Measurements from ENCODE around the gene NCOA1.

Gene NCOA1

GRCh38 chr2:24820175-24820513, 329.1 kb downstream of the NCOA1 start:
- peaks cover 97% of the 10 kb centered on the region for H3K36me3 ChIP-seq (ENCODE audit: insufficient read depth, low read length)
- no peaks in the 10 kb centered on the region for H3F3A ChIP-seq (ENCODE audit: insufficient read depth, low read length)
- TF ChIP-seq CTCF (IDR thresholded peaks at IDR 0.05; ENCODE audit: low read length) (no peak), EZH2 (IDR thresholded peaks at IDR 0.05; ENCODE audit: borderline replicate concordance, low read length) (no peak)
- H3K9me3 ChIP-seq (ENCODE audit: low read length), result no peaks in the 10 kb centered on the region
- H3K27ac ChIP-seq (ENCODE audit: low read depth, low read length, poor library complexity, severe bottlenecking), result no peak overlapping the region
- H3K4me3 ChIP-seq (ENCODE audit: low read depth, low read length, poor library complexity, severe bottlenecking), result no peak overlapping the region
- no peak overlapping the region for H2AFZ ChIP-seq (ENCODE audit: low read length)
- H3K9ac ChIP-seq (ENCODE audit: low read length), result no peak overlapping the region
- no peak overlapping the region for H3K4me2 ChIP-seq (ENCODE audit: low read length)
- no peaks in the 10 kb centered on the region for H4K20me1 ChIP-seq (ENCODE audit: insufficient read depth, low read length)
- H3K9me2 ChIP-seq (ENCODE audit: low read depth, low read length), result no peaks in the 10 kb centered on the region
- H3K27me3 ChIP-seq (ENCODE audit: insufficient read depth, low read length), result no peaks in the 10 kb centered on the region
- no peaks in the 10 kb centered on the region for H3K4me1 ChIP-seq (ENCODE audit: insufficient read depth, low read length, severe bottlenecking)
- no peaks in the 10 kb centered on the region for H3K79me2 ChIP-seq (ENCODE audit: insufficient read depth, low read length)
